AG04450 (cell line): Measurements from ENCODE around the gene CTDP1. TPM values are rescaled to one million over a fixed set of nuclear protein-coding genes. Genes with fewer than 3 reads are reported as not detected.
A peak's percentile ranks its signal among the peaks of the same experiment; 100 is the strongest.

Experiments used
- CTCF ChIA-PET: fragments of 300-600, 350-600 bp; formaldehyde crosslinking; extraction: SDS; loops from one replicate; lab custom pipeline; 2022; ENCODE audit warnings: antibody characterized with exemption, inconsistent platforms; lab: Charles Lee
- POLR2A ChIA-PET: fragments of 350-600 bp; formaldehyde crosslinking; extraction: SDS; loops from one replicate; lab custom pipeline; 2021; ENCODE audit warnings: antibody characterized with exemption, inconsistent platforms; lab: Yijun Ruan, JAX
- DNase-seq: peaks from one replicate; pipeline ENCODE4 v3.0.0-alpha.2; 2011; ENCODE audit warnings: low read depth, low spot score
- H3K27ac ChIP-seq: one replicate; pipeline ENCODE4 v1.5.1; 2012; ENCODE audit warnings: low read depth, low read length, control low read depth
- H3K27me3 ChIP-seq: one replicate; pipeline ENCODE4 v1.6.0; 2012; ENCODE audit warnings: low read length; ENCODE audit not compliant: control insufficient read depth, insufficient read depth
- H3K4me3 ChIP-seq: 2 replicates; pipeline ENCODE4 v1.5.1; 2011; ENCODE audit warnings: mild to moderate bottlenecking, low read depth, low read length, control low read depth
- H3K9me3 ChIP-seq: 2 replicates; pipeline ENCODE4 v1.5.1; 2012; ENCODE audit warnings: low read length; ENCODE audit not compliant: control insufficient read depth, insufficient read depth
- CTCF ChIP-seq: IDR thresholded peaks from 2 replicates; pipeline ENCODE4 v1.5.1; 2011; ENCODE audit warnings: low read depth, low read length, control low read depth, inconsistent platforms
- polyA minus RNA-seq: library from RNA; depleted of rRNA, polyadenylated mRNA; stranded (reverse); fragments of >200 nt; gene quantifications from 2 replicates; pipeline ENCODE4 v1.2.3, GENCODE V29; 2011; rRNA and poly(A)+ RNA removed
- polyA plus RNA-seq: library from polyadenylated mRNA; depleted of rRNA; stranded (reverse); fragments of >200 nt; gene quantifications from 2 replicates; pipeline ENCODE4 v1.2.3, GENCODE V29; 2011; rRNA removed

The CTDP1 gene
- polyA plus RNA-seq (8.4 and 10.0 TPM in 2 replicates), polyA minus RNA-seq (9.9 and 15.2 TPM in 2 replicates)

- Histone ChIP-seq H3K27me3 (no peaks in the 10 kb centered on the region), H3K27ac (peak within 1 kb of the TSS; percentile 96), H3K4me3 (peak within 1 kb of the TSS; percentile 79), H3K9me3 (no peaks in the 10 kb centered on the region; the same call in 1 of the 2 replicates)
- ChIA-PET CTCF (interaction anchor here (1.0 to 1.5 kb wide), 2 partner anchors 299 to 355 kb away, joined by 3 to 4 read pairs; partner anchors contain the start of gene RBFA), POLR2A (interaction anchor here (0.5 kb wide), 1 partner anchor 430 kb away, joined by 3 read pairs; no protein-coding TSS in a partner anchor)
- TF ChIP-seq CTCF, result no peak
- peak; percentile 76 for DNase-seq
Observed at GRCh38 chr18:79679552-79680099, at the start of gene CTDP1. TSS of gene CTDP1 (plus strand) at chr18:79679803. CDS start at chr18:79679948, 145 bp downstream.

GRCh38 chr18:79630281-79631095, 49.1 kb upstream of the CTDP1 start:
- ChIA-PET CTCF (no interaction called here), POLR2A (no interaction called here)
- Histone ChIP-seq H3K27ac (no peak overlapping the region), H3K27me3 (peaks cover 33% of the 10 kb centered on the region), H3K4me3 (no peak overlapping the region), H3K9me3 (peaks cover 14% of the 10 kb centered on the region)
- TF ChIP-seq CTCF, result no peak
- no peak for DNase-seq

- H3K4me3 ChIP-seq, result no peak overlapping the region
- no peak for TF ChIP-seq CTCF
- no peak for DNase-seq
- peaks cover 14% of the 10 kb centered on the region for H3K9me3 ChIP-seq
- CTCF ChIA-PET, result no interaction called here
- peaks cover 28% of the 10 kb centered on the region for H3K27me3 ChIP-seq
- no peak overlapping the region for H3K27ac ChIP-seq
- POLR2A ChIA-PET, result no interaction called here
Observed at GRCh38 chr18:79631096-79631507, 48.5 kb upstream of the CTDP1 start.

- Histone ChIP-seq H3K27ac (no peak overlapping the region), H3K4me3 (no peak overlapping the region), H3K27me3 (peaks cover 23% of the 10 kb centered on the region), H3K9me3 (peaks cover 14% of the 10 kb centered on the region)
- DNase-seq, result no peak
- CTCF ChIA-PET, result no interaction called here
- POLR2A ChIA-PET, result no interaction called here
- TF ChIP-seq CTCF, result no peak
Observed at GRCh38 chr18:79631761-79632446, 47.7 kb upstream of the CTDP1 start.
